AG10803 (cell line): ENCODE measurements around the gene SEC31A.
A peak's percentile ranks its signal among the peaks of the same experiment; 100 is the strongest.
"Not testable (repeated sequence)": the region's sequence is repeated elsewhere in the genome, so short reads cannot be mapped to it uniquely, and the experiment has no call there.

Experiments used
- DNase-seq: peaks from one replicate; pipeline ENCODE4 v3.0.0; 2010; ENCODE audit warnings: low read depth
- H3K4me3 ChIP-seq: 2 replicates; pipeline ENCODE4 v1.5.1; 2011; ENCODE audit warnings: mild to moderate bottlenecking, low read length, control low read depth
- CTCF ChIP-seq: conservative IDR thresholded peaks from 2 replicates; pipeline ENCODE4 v1.5.1; 2011; ENCODE audit warnings: mild to moderate bottlenecking, low read length, control low read depth, inconsistent platforms

The SEC31A gene

GRCh38 chr4:82825425-82825824 lies 65.5 kb downstream of the SEC31A start:
- no peak for DNase-seq
- TF ChIP-seq CTCF, result no peak
- no peak overlapping the region for H3K4me3 ChIP-seq

DNA sequence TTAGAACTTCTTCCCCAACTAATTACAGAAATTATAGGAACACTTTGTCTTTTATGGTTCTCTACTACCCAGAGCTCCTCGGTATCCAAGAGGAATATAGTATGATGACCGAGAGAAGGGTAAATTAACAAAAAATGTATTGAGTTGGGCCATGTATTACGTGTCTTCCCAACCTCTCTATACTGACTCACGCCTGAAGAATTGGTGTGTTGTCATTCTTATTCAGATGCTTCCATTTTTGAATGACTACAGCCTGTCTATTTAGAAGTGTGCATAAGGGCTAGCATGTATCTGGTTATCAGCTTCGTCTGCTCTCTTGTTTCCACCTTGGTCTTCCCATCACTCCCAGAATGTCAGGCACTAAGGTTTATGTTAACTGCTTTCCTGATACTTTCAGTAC lies 67.9 kb downstream of the SEC31A start:
- peak; percentile 56 for DNase-seq
- H3K4me3 ChIP-seq, result no peak overlapping the region
- no peak for TF ChIP-seq CTCF

DNA sequence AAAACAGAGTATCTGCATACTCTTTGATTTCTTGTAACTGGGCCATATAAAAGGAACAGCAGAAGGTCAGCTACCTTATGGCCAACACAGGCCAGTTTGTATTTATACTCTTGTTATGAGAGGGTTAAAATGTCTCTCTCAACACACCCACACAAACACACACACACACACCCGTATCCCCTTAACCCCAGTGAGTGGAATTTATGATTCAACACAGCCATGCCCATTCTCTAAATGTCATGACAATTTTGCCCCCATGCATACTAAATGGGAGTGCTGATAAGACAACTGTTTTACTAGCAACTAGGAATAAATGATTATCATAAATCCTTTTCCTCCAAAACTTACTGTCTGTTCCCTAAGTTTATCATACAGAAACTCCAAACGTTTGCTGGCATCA lies 70.3 kb downstream of the SEC31A start:
- DNase-seq, result no peak
- TF ChIP-seq CTCF, result no peak
- no peak overlapping the region for H3K4me3 ChIP-seq

- no peak for DNase-seq
- TF ChIP-seq CTCF, result no peak
- H3K4me3 ChIP-seq, result no peak overlapping the region
These were observed 72.0 kb downstream of the SEC31A start for GRCh38 chr4:82818664-82819662.

- DNase-seq, H3K4me3 ChIP-seq: not testable (repeated sequence)
These were observed 74.1 kb downstream of the SEC31A start for GRCh38 chr4:82816874-82817273.

DNA sequence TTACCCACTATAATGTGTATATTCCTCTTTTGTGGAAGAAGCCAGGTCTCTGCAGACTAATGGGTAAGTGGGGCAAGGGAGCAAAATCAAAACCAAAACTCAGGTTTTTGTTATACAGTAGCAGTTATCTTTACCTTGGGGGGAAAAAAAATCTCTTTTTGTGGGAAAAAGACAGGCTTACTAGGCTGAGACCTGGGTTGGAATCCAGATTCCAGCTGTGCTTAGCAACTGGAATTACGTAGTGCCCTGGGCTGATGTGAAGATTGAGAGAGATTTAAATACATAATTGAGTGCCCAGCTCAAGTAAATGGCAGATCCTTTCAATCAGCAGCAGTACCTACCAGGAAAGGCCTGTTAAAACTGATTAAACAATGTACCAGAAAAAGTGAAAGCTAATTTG lies 76.9 kb downstream of the SEC31A start:
- DNase-seq, result no peak
- H3K4me3 ChIP-seq, result no peak overlapping the region
- TF ChIP-seq CTCF, result no peak

- H3K4me3 ChIP-seq, result no peak overlapping the region
- DNase-seq, result no peak
- no peak for TF ChIP-seq CTCF
These were observed 79.1 kb downstream of the SEC31A start for GRCh38 chr4:82811838-82812341.
